ENCODE results near the gene MYNN. TPM values are rescaled to one million over a fixed set of nuclear protein-coding genes. Genes with fewer than 3 reads are reported as not detected.
A peak's percentile ranks its signal among the peaks of the same experiment; 100 is the strongest.
"Not testable (repeated sequence)": the region's sequence is repeated elsewhere in the genome, so short reads cannot be mapped to it uniquely, and the experiment has no call there.

MYNN gene
- total RNA-seq (2014; rRNA removed) (7.4 and 12.9 TPM in 2 replicates), Bru-seq, nascent RNA (percentile 92 among the genes with signal in this experiment), BruChase-seq, experiment 1, labeled RNA remaining after a 6-hour chase (percentile 82 among the genes with signal in this experiment), BruChase-seq, experiment 2, labeled RNA remaining after a 2-hour chase (percentile 92 among the genes with signal in this experiment)
- long read RNA-seq, full-length matches to known transcripts = 23 of 56 reads
- long read RNA-seq, partial matches to known transcripts = 12 of 56 reads
- long read RNA-seq, other reads (novel, unspliced or antisense) = 21 of 56 reads

GRCh38 chr3:169772897-169773816 lies at the start of gene MYNN:
Gene MYNN, plus strand, starts transcription at chr3:169773396. Its CDS starts 900 bp downstream, at chr3:169774296.
- ChIA-PET CTCF (no interaction called here), POLR2A (ENCODE audit: unreplicated experiment) (interaction anchor here (0.6 kb wide), 1 partner anchor 234 kb away, joined by 7 read pairs; no protein-coding TSS in a partner anchor)
- peak within 1 kb of the TSS; percentile 96 for H3K4me3 ChIP-seq (ENCODE audit: low read length)
- intact Hi-C loops (cut with micrococcal nuclease) = loop anchor here (5.0 kb wide), 3 partner anchors 39 to 1676 kb away; partner anchors contain the start of genes GOLIM4, GPR160, LRRC34 and LRRIQ4
- H3K27me3 ChIP-seq (ENCODE audit: low read length) = no peaks in the 10 kb centered on the region
- no peaks in the 10 kb centered on the region for H3K9me3 ChIP-seq (ENCODE audit: low read length)
- H3K36me3 ChIP-seq (ENCODE audit: low read depth, low read length) = peaks cover 26% of the 10 kb centered on the region; the same call in 1 of the 2 replicates
- no peaks in the 10 kb centered on the region for H4K20me1 ChIP-seq (ENCODE audit: low read length)
- BruUV-seq (replicated peaks) = TSS peak; percentile 88
- peak within 1 kb of the TSS; percentile 85 for H2AFZ ChIP-seq (ENCODE audit: low read length)
- peak within 1 kb of the TSS; percentile 90 for H3K27ac ChIP-seq (ENCODE audit: low read length)
- no peaks in the 10 kb centered on the region for H3K9me2 ChIP-seq (replicated peaks; ENCODE audit: low read length)
- peak; percentile 86 for DNase-seq
- no peak for TF ChIP-seq EZH2 (IDR thresholded peaks at IDR 0.05; ENCODE audit: low read length, unreplicated experiment)
- TF ChIP-seq EZH2phosphoT487 (IDR thresholded peaks at IDR 0.05; ENCODE audit: borderline replicate concordance, low read length) = no peak
- TF ChIP-seq CTCF (conservative IDR thresholded peaks at IDR 0.05; ENCODE audit: low read depth, low read length) = no peak
- ATAC-seq = peak; percentile 82
- peaks cover 16% of the 10 kb centered on the region for H3K4me1 ChIP-seq (ENCODE audit: insufficient read depth, low read length)
- H3K9ac ChIP-seq (ENCODE audit: low read length) = peak within 1 kb of the TSS; percentile 97
- peaks cover 32% of the 10 kb centered on the region for H3K79me2 ChIP-seq (ENCODE audit: low read length)
- H3F3A ChIP-seq (ENCODE audit: low read length, unreplicated experiment) = no peaks in the 10 kb centered on the region
- H3K4me2 ChIP-seq (ENCODE audit: low read length) = peak within 1 kb of the TSS; percentile 94

- H3K4me1 ChIP-seq (ENCODE audit: insufficient read depth, low read length); CTCF ChIA-PET; intact Hi-C loops (cut with micrococcal nuclease); H3F3A ChIP-seq (ENCODE audit: low read length, unreplicated experiment); BruUV-seq (replicated peaks); H3K9me3 ChIP-seq (ENCODE audit: low read length); H3K9me2 ChIP-seq (replicated peaks; ENCODE audit: low read length); H3K4me3 ChIP-seq (ENCODE audit: low read length); H3K36me3 ChIP-seq (ENCODE audit: low read depth, low read length); H4K20me1 ChIP-seq (ENCODE audit: low read length); H3K4me2 ChIP-seq (ENCODE audit: low read length); ATAC-seq; H2AFZ ChIP-seq (ENCODE audit: low read length); H3K27ac ChIP-seq (ENCODE audit: low read length); H3K9ac ChIP-seq (ENCODE audit: low read length); H3K79me2 ChIP-seq (ENCODE audit: low read length); H3K27me3 ChIP-seq (ENCODE audit: low read length); POLR2A ChIA-PET (ENCODE audit: unreplicated experiment); DNase-seq: not testable (repeated sequence)
These were observed 41.3 kb upstream of the MYNN start for GRCh38 chr3:169731857-169732256.

- Histone ChIP-seq H3K79me2 (ENCODE audit: low read length) (no peaks in the 10 kb centered on the region), H3K9me3 (ENCODE audit: low read length) (0 out of 2 replicates have a peak, but pooled peaks cover 8% of the 10 kb centered on the region), H3K27ac (ENCODE audit: low read length) (no peak overlapping the region), H3K36me3 (ENCODE audit: low read depth, low read length) (peaks cover 3% of the 10 kb centered on the region; the same call in 1 of the 2 replicates), H4K20me1 (ENCODE audit: low read length) (no peaks in the 10 kb centered on the region), H3F3A (ENCODE audit: low read length, unreplicated experiment) (no peaks in the 10 kb centered on the region), H3K4me2 (ENCODE audit: low read length) (no peak overlapping the region), H3K4me1 (ENCODE audit: insufficient read depth, low read length) (0 out of 2 replicates have a peak, but pooled peaks cover 2% of the 10 kb centered on the region), H2AFZ (ENCODE audit: low read length) (no peak overlapping the region), H3K4me3 (ENCODE audit: low read length) (no peak overlapping the region), H3K9ac (ENCODE audit: low read length) (no peak overlapping the region), H3K27me3 (ENCODE audit: low read length) (no peaks in the 10 kb centered on the region), H3K9me2 (replicated peaks; ENCODE audit: low read length) (no peaks in the 10 kb centered on the region)
- intact Hi-C loops (cut with micrococcal nuclease) = no loop called here
- BruUV-seq (replicated peaks) = no TSS peak
- no peak for ATAC-seq
- POLR2A ChIA-PET (ENCODE audit: unreplicated experiment) = interaction anchor here (0.7 kb wide), 1 partner anchor 62 kb away, joined by 8 read pairs; no protein-coding TSS in a partner anchor
- no peak for DNase-seq
- TF ChIP-seq CTCF (conservative IDR thresholded peaks at IDR 0.05; ENCODE audit: low read depth, low read length) (no peak), EZH2phosphoT487 (IDR thresholded peaks at IDR 0.05; ENCODE audit: borderline replicate concordance, low read length) (no peak), EZH2 (IDR thresholded peaks at IDR 0.05; ENCODE audit: low read length, unreplicated experiment) (no peak)
- CTCF ChIA-PET = no interaction called here
These were observed 34.1 kb upstream of the MYNN start for GRCh38 chr3:169739067-169739466.
